Nephron progenitor cell (in vitro differentiated cells): ENCODE data around the gene SLC35F1.
"Not testable (repeated sequence)": the region's sequence is repeated elsewhere in the genome, so short reads cannot be mapped to it uniquely, and the experiment has no call there.

Experiments
- DNase-seq: peaks from one replicate; pipeline ENCODE4 v3.0.0; 2021
- H3K27ac Mint-ChIP-seq: 2 replicates; pipeline ENCODE4 v1.8.0; 2021; ENCODE audit warnings: mild to moderate bottlenecking, moderate library complexity, mixed read lengths
- H3K27me3 Mint-ChIP-seq: 2 replicates; pipeline ENCODE4 v1.8.0; 2021; ENCODE audit warnings: mild to moderate bottlenecking, low read depth, mixed read lengths; ENCODE audit not compliant: poor library complexity
- H3K36me3 Mint-ChIP-seq: 2 replicates; pipeline ENCODE4 v1.8.0; 2021; ENCODE audit warnings: low read depth, mixed read lengths
- H3K4me1 Mint-ChIP-seq: 2 replicates; pipeline ENCODE4 v1.8.0; 2021; ENCODE audit warnings: mixed read lengths
- H3K4me3 Mint-ChIP-seq: 2 replicates; pipeline ENCODE4 v1.8.0; 2021; ENCODE audit warnings: mild to moderate bottlenecking, moderate library complexity, mixed read lengths
- H3K9me3 Mint-ChIP-seq: 2 replicates; pipeline ENCODE4 v1.8.0; 2021; ENCODE audit warnings: mild to moderate bottlenecking, moderate library complexity, mixed read lengths
- CTCF ChIP-seq: fragments of 200-600 bp; sonication (generic); IDR thresholded peaks from 2 replicates; pipeline ENCODE4 v1.5.0; 2021; ENCODE audit warnings: antibody characterized with exemption

The SLC35F1 gene

GRCh38 chr6:117961301-117961700, 54.2 kb downstream of the SLC35F1 start:
- DNase-seq = no peak
- H3K9me3 Mint-ChIP-seq = peaks cover 19% of the 10 kb centered on the region
- no peaks in the 10 kb centered on the region for H3K4me1 Mint-ChIP-seq
- no peak overlapping the region for H3K27ac Mint-ChIP-seq
- no peak overlapping the region for H3K4me3 Mint-ChIP-seq
- H3K36me3 Mint-ChIP-seq = peaks cover 2% of the 10 kb centered on the region
- TF ChIP-seq CTCF = no peak
- H3K27me3 Mint-ChIP-seq = no peaks in the 10 kb centered on the region

- not testable (repeated sequence) for H3K36me3 Mint-ChIP-seq, H3K27ac Mint-ChIP-seq, DNase-seq, H3K4me1 Mint-ChIP-seq, H3K4me3 Mint-ChIP-seq, H3K27me3 Mint-ChIP-seq
- peaks cover 34% of the 10 kb centered on the region for H3K9me3 Mint-ChIP-seq
These were observed 58.7 kb downstream of the SLC35F1 start for GRCh38 chr6:117965763-117966162.

GRCh38 chr6:117971637-117972036, 64.6 kb downstream of the SLC35F1 start:
- H3K9me3 Mint-ChIP-seq = peaks cover 29% of the 10 kb centered on the region
- no peak for DNase-seq
- H3K4me3 Mint-ChIP-seq = no peak overlapping the region
- H3K36me3 Mint-ChIP-seq = peaks cover 3% of the 10 kb centered on the region
- no peaks in the 10 kb centered on the region for H3K4me1 Mint-ChIP-seq
- H3K27ac Mint-ChIP-seq = no peak overlapping the region
- TF ChIP-seq CTCF = no peak
- peaks cover 3% of the 10 kb centered on the region for H3K27me3 Mint-ChIP-seq

- Mint-ChIP-seq H3K9me3 (peaks cover 24% of the 10 kb centered on the region), H3K4me1 (peaks cover 6% of the 10 kb centered on the region), H3K36me3 (no peaks in the 10 kb centered on the region), H3K27me3 (peaks cover 5% of the 10 kb centered on the region), H3K27ac (no peak overlapping the region), H3K4me3 (no peak overlapping the region)
- DNase-seq = no peak
- no peak for TF ChIP-seq CTCF
These were observed 68.0 kb downstream of the SLC35F1 start for GRCh38 chr6:117974914-117975627.

- Mint-ChIP-seq H3K9me3 (peaks cover 14% of the 10 kb centered on the region), H3K27me3 (peaks cover 5% of the 10 kb centered on the region), H3K4me3 (no peak overlapping the region), H3K27ac (no peak overlapping the region), H3K4me1 (peaks cover 6% of the 10 kb centered on the region), H3K36me3 (no peaks in the 10 kb centered on the region)
- peak; percentile 12 for DNase-seq
- TF ChIP-seq CTCF = peak; percentile 68
These were observed 69.1 kb downstream of the SLC35F1 start for GRCh38 chr6:117976030-117976651.

GRCh38 chr6:117985916-117986315, 78.9 kb downstream of the SLC35F1 start:
- no peak overlapping the region for H3K4me3 Mint-ChIP-seq
- peaks cover 11% of the 10 kb centered on the region for H3K4me1 Mint-ChIP-seq
- H3K27ac Mint-ChIP-seq = no peak overlapping the region
- H3K36me3 Mint-ChIP-seq = no peaks in the 10 kb centered on the region
- DNase-seq = no peak
- no peak for TF ChIP-seq CTCF
- no peaks in the 10 kb centered on the region for H3K9me3 Mint-ChIP-seq
- H3K27me3 Mint-ChIP-seq = no peaks in the 10 kb centered on the region
